ENCODE data around the gene RABGAP1L.

GRCh38 chr1:174922121-174922520, 762.8 kb downstream of the RABGAP1L start:
- TF ChIP-seq, protein P1, sequence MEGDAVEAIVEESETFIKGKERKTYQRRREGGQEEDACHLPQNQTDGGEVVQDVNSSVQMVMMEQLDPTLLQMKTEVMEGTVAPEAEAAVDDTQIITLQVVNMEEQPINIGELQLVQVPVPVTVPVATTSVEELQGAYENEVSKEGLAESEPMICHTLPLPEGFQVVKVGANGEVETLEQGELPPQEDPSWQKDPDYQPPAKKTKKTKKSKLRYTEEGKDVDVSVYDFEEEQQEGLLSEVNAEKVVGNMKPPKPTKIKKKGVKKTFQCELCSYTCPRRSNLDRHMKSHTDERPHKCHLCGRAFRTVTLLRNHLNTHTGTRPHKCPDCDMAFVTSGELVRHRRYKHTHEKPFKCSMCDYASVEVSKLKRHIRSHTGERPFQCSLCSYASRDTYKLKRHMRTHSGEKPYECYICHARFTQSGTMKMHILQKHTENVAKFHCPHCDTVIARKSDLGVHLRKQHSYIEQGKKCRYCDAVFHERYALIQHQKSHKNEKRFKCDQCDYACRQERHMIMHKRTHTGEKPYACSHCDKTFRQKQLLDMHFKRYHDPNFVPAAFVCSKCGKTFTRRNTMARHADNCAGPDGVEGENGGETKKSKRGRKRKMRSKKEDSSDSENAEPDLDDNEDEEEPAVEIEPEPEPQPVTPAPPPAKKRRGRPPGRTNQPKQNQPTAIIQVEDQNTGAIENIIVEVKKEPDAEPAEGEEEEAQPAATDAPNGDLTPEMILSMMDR (IDR thresholded peaks at IDR 0.05) = no peak
- TF ChIP-seq POLR2AphosphoS5 (IDR thresholded peaks at IDR 0.05) (no peak), POLR2A (IDR thresholded peaks at IDR 0.05) (no peak), EP300 (IDR thresholded peaks at IDR 0.05) (no peak)
